HL-60/S4 (cell line): ENCODE results near the gene ITGAV.
"Not testable (repeated sequence)": the region's sequence is repeated elsewhere in the genome, so short reads cannot be mapped to it uniquely, and the experiment has no call there.

Source experiments
- in situ Hi-C: fragments of 300-500 bp; cut with MboI; formaldehyde crosslinking; loops from 2 replicates; pipeline ENCODE4 v1.14.3; 2022; ENCODE audit warnings: low sequenced_read_pairs

Gene ITGAV

GRCh38 chr2:186589612-186590349, at the start of gene ITGAV:
TSS of gene ITGAV (plus strand) at chr2:186590056. CDS start at chr2:186590339, 283 bp downstream.
- in situ Hi-C loops, result no loop called here

- in situ Hi-C loops, result no loop called here
These were observed 48.9 kb upstream of the ITGAV start for GRCh38 chr2:186540941-186541340.

- in situ Hi-C loops, result no loop called here
These were observed 47.9 kb upstream of the ITGAV start for GRCh38 chr2:186542002-186542401.

- in situ Hi-C loops, result no loop called here
These were observed 46.2 kb upstream of the ITGAV start for GRCh38 chr2:186543561-186544131.

- in situ Hi-C loops, result no loop called here
These were observed 45.6 kb upstream of the ITGAV start for GRCh38 chr2:186544255-186544675.

GRCh38 chr2:186546846-186547245, 43.0 kb upstream of the ITGAV start:
- in situ Hi-C loops, result no loop called here

- in situ Hi-C loops, result no loop called here
These were observed 38.4 kb upstream of the ITGAV start for GRCh38 chr2:186551323-186552050.

GRCh38 chr2:186554429-186554828, 35.4 kb upstream of the ITGAV start:
- in situ Hi-C loops, result no loop called here

- in situ Hi-C loops, result no loop called here
These were observed 34.8 kb upstream of the ITGAV start for GRCh38 chr2:186554850-186555671.

GRCh38 chr2:186558512-186559276, 31.2 kb upstream of the ITGAV start:
- in situ Hi-C loops, result no loop called here

GRCh38 chr2:186559370-186559769, 30.5 kb upstream of the ITGAV start:
- in situ Hi-C loops, result no loop called here

GRCh38 chr2:186559848-186560247, 30.0 kb upstream of the ITGAV start:
- in situ Hi-C loops, result no loop called here

- in situ Hi-C loops, result no loop called here
These were observed 29.6 kb upstream of the ITGAV start for GRCh38 chr2:186560254-186560653.

GRCh38 chr2:186561467-186562208, 28.2 kb upstream of the ITGAV start:
- in situ Hi-C loops, result no loop called here

- in situ Hi-C loops, result no loop called here
These were observed 27.7 kb upstream of the ITGAV start for GRCh38 chr2:186562209-186562578.

- in situ Hi-C loops, result not testable (repeated sequence)
These were observed 21.3 kb upstream of the ITGAV start for GRCh38 chr2:186568600-186568999.

GRCh38 chr2:186569127-186569526, 20.7 kb upstream of the ITGAV start:
- in situ Hi-C loops, result not testable (repeated sequence)

- in situ Hi-C loops, result no loop called here
These were observed 20.0 kb upstream of the ITGAV start for GRCh38 chr2:186569897-186570296.

- in situ Hi-C loops, result no loop called here
These were observed 19.3 kb upstream of the ITGAV start for GRCh38 chr2:186570604-186571003.

- in situ Hi-C loops, result no loop called here
These were observed 17.2 kb upstream of the ITGAV start for GRCh38 chr2:186572705-186573104.
